NCI-H774 (cell line): Measurements from ENCODE around the gene PLAGL1.
"Not testable (repeated sequence)": the region's sequence is repeated elsewhere in the genome, so short reads cannot be mapped to it uniquely, and the experiment has no call there.

Experiments
- DNase-seq: peaks from one replicate; lab custom pipeline; 2025; lab: John Stamatoyannopoulos, UW

Gene PLAGL1

GRCh38 chr6:144008120-144008811 is at the start of gene PLAGL1:
PLAGL1 (minus strand) TSS chr6:144008259; CDS start chr6:143948136, 60,123 bp downstream.
- DNase-seq = no peak

- DNase-seq = no peak
These were observed 47.3 kb upstream of the PLAGL1 start for GRCh38 chr6:144055121-144055931.

- DNase-seq = no peak
These were observed 45.5 kb upstream of the PLAGL1 start for GRCh38 chr6:144053601-144054000.

GRCh38 chr6:144052488-144052887 is 44.4 kb upstream of the PLAGL1 start:
- no peak for DNase-seq

- no peak for DNase-seq
These were observed 41.3 kb upstream of the PLAGL1 start for GRCh38 chr6:144049386-144049785.

- no peak for DNase-seq
These were observed 39.6 kb upstream of the PLAGL1 start for GRCh38 chr6:144047688-144048087.

- not testable (repeated sequence) for DNase-seq
These were observed 38.6 kb upstream of the PLAGL1 start for GRCh38 chr6:144046672-144047071.

- not testable (repeated sequence) for DNase-seq
These were observed 36.9 kb upstream of the PLAGL1 start for GRCh38 chr6:144044989-144045388.

GRCh38 chr6:144036835-144037195 is 28.8 kb upstream of the PLAGL1 start:
- DNase-seq = no peak

GRCh38 chr6:144036064-144036834 is 28.2 kb upstream of the PLAGL1 start:
- DNase-seq = no peak

GRCh38 chr6:144035416-144035815 is 27.4 kb upstream of the PLAGL1 start:
- DNase-seq = no peak

GRCh38 chr6:144033816-144034735 is 26.0 kb upstream of the PLAGL1 start:
- no peak for DNase-seq

- DNase-seq = no peak
These were observed 21.4 kb upstream of the PLAGL1 start for GRCh38 chr6:144029452-144029851.

- DNase-seq = no peak
These were observed 20.0 kb upstream of the PLAGL1 start for GRCh38 chr6:144027932-144028587.

- DNase-seq = no peak
These were observed 15.2 kb upstream of the PLAGL1 start for GRCh38 chr6:144023216-144023615.

GRCh38 chr6:144019929-144020328 is 11.9 kb upstream of the PLAGL1 start:
- DNase-seq = no peak

- DNase-seq = no peak
These were observed 9.4 kb upstream of the PLAGL1 start for GRCh38 chr6:144017166-144018094.

- DNase-seq = peak; percentile 64
These were observed 5.4 kb upstream of the PLAGL1 start for GRCh38 chr6:144013486-144013909.

GRCh38 chr6:144012534-144012933 is 4.5 kb upstream of the PLAGL1 start:
- DNase-seq = no peak

- not testable (repeated sequence) for DNase-seq
These were observed 1.6 kb upstream of the PLAGL1 start for GRCh38 chr6:144009628-144010027.
